Umbilical cord (tissue), 2 donors: ENCODE results near the gene EFCAB12. TPM values are rescaled to one million over a fixed set of nuclear protein-coding genes. Genes with fewer than 3 reads are reported as not detected.
"Not testable (repeated sequence)": the region's sequence is repeated elsewhere in the genome, so short reads cannot be mapped to it uniquely, and the experiment has no call there.

Experiments used
- DNase-seq: peaks from one replicate; pipeline ENCODE4 v3.0.0-alpha.2; 2015; ENCODE audit warnings: low spot score
- total RNA-seq: library from RNA; depleted of rRNA; stranded (reverse); fragments of >200 nt; gene quantifications from one replicate; pipeline ENCODE4 v1.2.3, GENCODE V29; 2014; ENCODE audit warnings: low replicate concordance; ENCODE audit not compliant: insufficient read depth

The EFCAB12 gene
- total RNA-seq, 1 donor from 2014 or later, result 1.4 TPM

DNA sequence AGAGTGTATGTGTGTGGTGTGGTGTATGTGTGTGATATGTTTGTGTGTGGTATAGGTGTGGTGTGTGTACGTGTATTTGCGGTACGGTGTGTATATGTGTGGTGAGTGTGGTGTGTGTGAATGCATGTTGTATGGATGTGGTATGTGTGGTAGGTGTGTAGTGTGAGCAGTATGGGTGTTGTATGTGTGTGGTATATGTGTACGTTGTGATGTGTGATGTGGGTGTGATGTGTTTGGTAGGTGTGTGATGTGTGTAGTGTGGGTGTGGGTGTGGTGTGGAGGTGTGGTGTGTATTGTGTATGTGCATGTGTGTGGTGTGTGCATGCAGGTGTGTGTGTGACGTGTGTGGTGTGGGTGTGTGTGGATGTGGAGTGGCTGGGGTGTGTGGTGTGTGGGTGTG lies 58.7 kb downstream of the EFCAB12 start:
- no peak for DNase-seq

- DNase-seq, result no peak
These were observed 60.6 kb downstream of the EFCAB12 start for GRCh38 chr3:129367821-129368220.

- DNase-seq, result no peak
These were observed 62.1 kb downstream of the EFCAB12 start for GRCh38 chr3:129366312-129366831.

GRCh38 chr3:129365296-129366136 lies 62.9 kb downstream of the EFCAB12 start:
- DNase-seq, result no peak

- DNase-seq, result not testable (repeated sequence)
These were observed 63.6 kb downstream of the EFCAB12 start for GRCh38 chr3:129364811-129365210.

DNA sequence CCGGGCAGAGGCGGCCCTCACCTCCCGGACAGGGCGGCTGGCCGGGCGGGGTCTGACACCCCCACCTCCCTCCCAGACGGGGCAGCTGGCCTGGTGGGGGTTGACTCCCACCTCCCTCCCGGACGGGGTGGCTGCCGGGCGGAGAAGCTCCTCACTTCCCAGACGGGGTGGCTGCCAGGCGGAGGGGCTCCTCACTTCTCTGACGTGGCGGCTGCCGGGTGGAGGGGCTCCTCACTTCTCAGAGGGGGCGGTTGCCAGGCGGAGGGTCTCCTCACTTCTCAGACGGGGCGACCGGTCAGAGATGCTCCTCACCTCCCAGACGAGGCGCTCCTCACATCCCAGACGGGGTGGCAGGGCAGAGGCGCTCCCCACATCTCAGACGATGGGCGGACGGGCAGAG lies 65.1 kb downstream of the EFCAB12 start:
- not testable (repeated sequence) for DNase-seq

- DNase-seq, result peak; percentile 35
These were observed 67.6 kb downstream of the EFCAB12 start for GRCh38 chr3:129360705-129361460.

- peak; percentile 54 for DNase-seq
These were observed 68.2 kb downstream of the EFCAB12 start for GRCh38 chr3:129360171-129360611.

GRCh38 chr3:129358772-129359371 lies 69.6 kb downstream of the EFCAB12 start:
- DNase-seq, result no peak

DNA sequence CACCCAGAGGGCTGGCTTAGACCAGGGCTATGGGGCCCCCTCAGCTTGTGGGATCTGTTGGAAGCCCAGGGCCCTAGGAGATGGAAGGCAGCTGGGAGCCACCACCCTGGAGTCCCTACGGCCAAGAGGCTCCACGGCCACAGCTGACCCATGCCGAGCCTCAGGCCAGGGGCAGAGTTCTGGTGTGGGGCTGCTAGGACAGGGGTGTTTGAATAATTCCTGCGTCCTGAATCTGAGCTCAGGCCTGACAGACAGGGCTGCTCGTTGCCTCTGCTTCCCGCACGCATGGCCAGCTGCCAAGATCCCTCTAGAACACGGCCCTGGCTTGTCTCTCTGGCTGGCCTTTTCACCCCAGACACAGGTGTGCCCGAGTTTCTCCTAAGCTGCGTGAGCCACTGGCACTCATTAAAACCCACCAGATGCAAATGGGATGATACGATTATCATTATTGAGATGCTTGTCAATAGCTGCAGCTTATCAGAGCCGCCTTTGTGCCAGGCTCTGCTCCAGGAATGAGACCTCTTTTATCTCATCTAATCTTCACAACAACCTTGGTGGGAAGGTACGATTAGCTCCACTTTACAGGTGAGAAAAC lies 70.2 kb downstream of the EFCAB12 start:
- DNase-seq, result no peak

- DNase-seq, result no peak
These were observed 70.8 kb downstream of the EFCAB12 start for GRCh38 chr3:129357616-129358015.

- no peak for DNase-seq
These were observed 71.5 kb downstream of the EFCAB12 start for GRCh38 chr3:129356756-129357425.

- DNase-seq, result no peak
These were observed 74.9 kb downstream of the EFCAB12 start for GRCh38 chr3:129353589-129353941.

DNA sequence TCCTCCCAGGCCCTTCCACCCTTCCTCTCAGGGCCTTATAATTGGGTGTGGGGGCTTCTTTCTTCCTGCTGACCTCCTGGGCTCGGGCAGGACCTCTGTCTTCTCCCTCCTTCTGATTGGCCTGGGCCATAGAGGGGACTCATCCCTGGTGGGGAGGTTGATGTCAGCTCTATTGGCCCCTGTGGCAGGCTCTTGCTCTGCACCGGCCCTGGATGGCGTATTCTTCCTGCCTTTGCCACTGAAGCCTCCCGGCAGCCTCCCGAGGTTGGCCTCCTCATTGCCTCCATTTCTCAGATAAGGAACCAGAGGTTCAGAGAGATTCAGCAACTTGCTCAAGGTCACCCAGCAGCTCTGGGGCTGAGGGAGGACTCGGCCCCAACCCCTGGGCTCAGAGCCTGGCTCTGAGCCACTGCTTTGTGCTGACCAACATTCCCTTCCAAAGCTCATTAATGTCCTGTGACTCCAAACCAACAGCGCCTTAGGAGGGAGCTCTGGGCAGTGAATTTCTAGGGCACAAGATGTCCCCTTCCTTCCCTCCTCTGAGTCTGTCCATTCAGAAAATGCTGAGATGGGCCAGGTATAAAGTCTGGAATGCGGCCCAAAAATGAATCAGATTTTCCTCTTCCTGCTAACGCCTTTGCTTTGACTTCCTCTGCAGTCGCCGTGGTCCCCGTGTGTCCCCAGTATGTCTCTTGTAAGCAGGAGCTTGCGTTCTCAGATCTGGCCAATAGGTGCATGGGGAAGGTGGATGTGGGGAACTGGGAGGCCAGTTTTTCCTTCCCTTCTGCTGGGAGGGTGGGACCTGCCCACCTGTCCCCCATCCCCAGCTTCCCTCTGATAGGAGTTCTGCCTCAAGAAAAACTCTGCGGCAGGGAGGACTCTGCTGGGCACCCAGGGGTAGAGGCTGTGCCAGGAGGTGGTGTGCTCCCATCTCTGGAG lies 75.5 kb downstream of the EFCAB12 start:
- no peak for DNase-seq

DNA sequence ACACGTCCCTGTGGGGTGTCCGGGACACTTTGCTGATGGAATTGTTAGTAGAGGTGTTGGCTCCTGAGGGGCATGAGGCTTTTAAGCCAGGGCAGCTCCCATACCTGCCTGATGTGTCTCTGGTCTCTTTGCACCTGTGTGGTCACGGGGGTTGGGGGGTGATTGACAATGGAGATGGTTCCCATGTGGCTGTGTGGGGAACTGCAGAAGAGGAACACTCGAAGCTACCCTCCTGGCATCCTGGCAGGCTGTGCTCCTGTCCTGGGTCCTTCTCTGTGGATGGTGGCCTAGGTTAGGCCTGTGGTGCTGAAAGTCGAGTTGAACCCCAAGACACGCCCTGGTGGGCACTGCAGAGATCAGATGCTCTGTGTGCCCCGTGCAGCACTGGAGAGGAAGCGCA lies 76.4 kb downstream of the EFCAB12 start:
- DNase-seq, result no peak

Other genes starting within 250 kb of the EFCAB12 start
- gene CNBP, start 244.7 kb downstream of the EFCAB12 start, total RNA-seq, result 303 TPM
- 139 TPM for gene COPG1, start 179.0 kb downstream of the EFCAB12 start, total RNA-seq
- 3.4 TPM for gene HMCES, start 149.8 kb downstream of the EFCAB12 start, total RNA-seq
- gene MBD4, start 11.3 kb upstream of the EFCAB12 start, total RNA-seq, result 16.4 TPM
- 32.0 TPM for gene IFT122, start 11.6 kb upstream of the EFCAB12 start, total RNA-seq
- gene RHO, start 100.0 kb upstream of the EFCAB12 start, total RNA-seq, result not detected
- gene H1-8, start 114.5 kb upstream of the EFCAB12 start, total RNA-seq, result not detected
- gene PLXND1, start 178.0 kb upstream of the EFCAB12 start, total RNA-seq, result 108 TPM